Psoas muscle (tissue), 8 donors: ENCODE data around the gene C11orf98. TPM values are rescaled to one million over a fixed set of nuclear protein-coding genes. Genes with fewer than 3 reads are reported as not detected.

ENCODE experiments used
- ATAC-seq, 4 donors: fragments of 200-7000 bp; cut with Tn5 transposase; one replicate each; pipeline ENCODE4 v1.9.1; 2020; ENCODE audit warnings: moderate library complexity in 3 of 4, mild to moderate bottlenecking in 2 of 4
- DNase-seq, 2 donors: peaks; one replicate each; pipeline ENCODE4 v3.0.0-alpha.2; 2020
- H3K27ac ChIP-seq: fragments of 200-600 bp; one replicate; pipeline ENCODE4 v1.8.0; 2022
- H3K27me3 ChIP-seq, 3 donors: fragments of 200-600 bp in 1 of 3; one replicate each; pipeline versions ENCODE4 v1.6.1 to v1.8.0; 2013 to 2022; ENCODE audit warnings: low read length in 2 of 3, mild to moderate bottlenecking in 2 of 3, moderate library complexity in 1 of 3; ENCODE audit not compliant: insufficient read depth in 3 of 3
- H3K36me3 ChIP-seq, 2 donors: fragments of 200-600 bp in 1 of 2; one replicate each; pipeline versions ENCODE4 v1.6.1 to v1.8.0; 2013 to 2022; ENCODE audit warnings: low read depth in 1 of 2, mild to moderate bottlenecking in 1 of 2, moderate library complexity in 1 of 2; ENCODE audit not compliant: insufficient read depth in 1 of 2
- H3K4me1 ChIP-seq: fragments of 200-600 bp; one replicate; pipeline ENCODE4 v1.8.0; 2022
- H3K4me3 ChIP-seq: fragments of 200-600 bp; one replicate; pipeline ENCODE4 v1.8.0; 2022; ENCODE audit warnings: mild to moderate bottlenecking
- H3K9me3 ChIP-seq: fragments of 200-600 bp; one replicate; pipeline ENCODE4 v1.8.0; 2022
- WGBS, 3 donors: extraction: QIAGEN DNeasy Blood & Tissue Kit; methylation state at CpG; one replicate each; pipeline versions ENCODE4 v1.1.6 to v1.1.7; 2013; 5-methylcytosine and 5-hydroxymethylcytosine counted together
- intact Hi-C, 2 donors: fragments of 100-400 bp; cut with DNase I; formaldehyde crosslinking; loops; one replicate each; pipeline versions ENCODE4 v1.11.0 to v1.14.2; 2022
- polyA plus RNA-seq, 3 donors: library from polyadenylated mRNA; stranded (reverse); fragments of 200-250 nt; gene quantifications; one replicate each; pipeline ENCODE4 v1.2.3, GENCODE V29; 2013
- total RNA-seq, 4 donors: library from RNA; stranded (reverse); fragmentation: NEBNext Ultra II Directional in 2 of 4; extraction: Animal tissue kit (Norgen Biotek cat#: 25700) in 2 of 4; gene quantifications; one replicate each; pipeline versions ENCODE4 v1.2.1 to v1.2.4, GENCODE V29; 2021 to 2023
- TF ChIP-seq, protein P1 (sequence below): fragments of 200-600 bp; IDR thresholded peaks from one replicate; pipeline ENCODE4 v1.8.0; 2022; ENCODE audit warnings: antibody characterized with exemption
- donor health status: healthy with polysubstance abuse.
- donor health status: DM: no; HTN: no; CAD: no; lungs with moderate emphysema.
- donor health status: Bipolar disorder and iron deficiency.
- donor health status: healthy.
- donor health status: DM: yes; HTN: yes; CAD: no.
- donor health status: DM: no; HTN: no; CAD: no.
- donor health status: DM: no; HTN: no; CAD: no.
- donor health status: DM: yes; HTN: yes; CAD: no.

The C11orf98 gene
- total and polyA plus RNA-seq, 7 donors: 29.8 to 155 (median 50.9) TPM

GRCh38 chr11:62615521-62615920, 49.5 kb downstream of the C11orf98 start:
- Histone ChIP-seq H3K9me3 (no peaks in the 10 kb centered on the region), H3K27ac (no peak overlapping the region), H3K4me3 (no peak overlapping the region), H3K4me1 (peaks cover 18% of the 10 kb centered on the region), H3K27me3 (no peaks in the 10 kb centered on the region), H3K36me3 (peaks cover 0 to 44% of the 10 kb centered on the region in 2 donors)
- intact Hi-C loops: no loop called here
- ATAC-seq (no peak), DNase-seq (no peak)
- WGBS, 3 donors: 82 to 90% (median 83%) methylated on average over 7 of the region's 7 CpGs
- TF ChIP-seq, protein P1, sequence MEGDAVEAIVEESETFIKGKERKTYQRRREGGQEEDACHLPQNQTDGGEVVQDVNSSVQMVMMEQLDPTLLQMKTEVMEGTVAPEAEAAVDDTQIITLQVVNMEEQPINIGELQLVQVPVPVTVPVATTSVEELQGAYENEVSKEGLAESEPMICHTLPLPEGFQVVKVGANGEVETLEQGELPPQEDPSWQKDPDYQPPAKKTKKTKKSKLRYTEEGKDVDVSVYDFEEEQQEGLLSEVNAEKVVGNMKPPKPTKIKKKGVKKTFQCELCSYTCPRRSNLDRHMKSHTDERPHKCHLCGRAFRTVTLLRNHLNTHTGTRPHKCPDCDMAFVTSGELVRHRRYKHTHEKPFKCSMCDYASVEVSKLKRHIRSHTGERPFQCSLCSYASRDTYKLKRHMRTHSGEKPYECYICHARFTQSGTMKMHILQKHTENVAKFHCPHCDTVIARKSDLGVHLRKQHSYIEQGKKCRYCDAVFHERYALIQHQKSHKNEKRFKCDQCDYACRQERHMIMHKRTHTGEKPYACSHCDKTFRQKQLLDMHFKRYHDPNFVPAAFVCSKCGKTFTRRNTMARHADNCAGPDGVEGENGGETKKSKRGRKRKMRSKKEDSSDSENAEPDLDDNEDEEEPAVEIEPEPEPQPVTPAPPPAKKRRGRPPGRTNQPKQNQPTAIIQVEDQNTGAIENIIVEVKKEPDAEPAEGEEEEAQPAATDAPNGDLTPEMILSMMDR: no peak

GRCh38 chr11:62614275-62614674, 50.7 kb downstream of the C11orf98 start:
- intact Hi-C loops: loop anchor here in 1 of 2 donors (5.0 kb wide), 1 partner anchor 38 kb away; the partner anchor contains the start of gene INTS5
- no peak for DNase-seq
- 70 to 83% (median 73%) methylated on average over 8 of the region's 8 CpGs for WGBS, 3 donors
- H3K9me3 ChIP-seq: no peaks in the 10 kb centered on the region
- no peak overlapping the region for H3K4me3 ChIP-seq
- H3K36me3 ChIP-seq: peaks cover 0 to 48% of the 10 kb centered on the region in 2 donors
- peaks cover 12% of the 10 kb centered on the region for H3K4me1 ChIP-seq
- peak overlapping the region; percentile 94 for H3K27ac ChIP-seq
- TF ChIP-seq, protein P1: no peak
- H3K27me3 ChIP-seq: no peaks in the 10 kb centered on the region
- ATAC-seq: no peak

GRCh38 chr11:62613291-62613778, 51.7 kb downstream of the C11orf98 start:
- Histone ChIP-seq H3K27ac (peak overlapping the region; percentile 94), H3K4me3 (peak overlapping the region; percentile 82), H3K27me3 (no peaks in the 10 kb centered on the region), H3K36me3 (peaks cover 0 to 49% of the 10 kb centered on the region in 2 donors), H3K4me1 (peaks cover 12% of the 10 kb centered on the region), H3K9me3 (no peaks in the 10 kb centered on the region)
- intact Hi-C loops: loop anchor here in 1 of 2 donors (5.0 kb wide), 1 partner anchor 39 kb away; the partner anchor contains the start of gene INTS5
- ATAC-seq: peak in 2 of 4 donors; percentile 20 to 22
- no peak for DNase-seq
- TF ChIP-seq, protein P1: no peak
- WGBS, 3 donors: 26 to 41% (median 28%) methylated on average over 14 to 15 of the region's 15 CpGs

Other genes starting within 250 kb of the C11orf98 start
- gene SCGB1A1, start 246.2 kb downstream of the C11orf98 start, total RNA-seq: not detected
- gene SCGB1A1, start 246.2 kb downstream of the C11orf98 start, polyA plus RNA-seq: under 1 TPM in 1 of 3 donors, not detected in 2; 0.35 TPM
- 100 to 1,000 TPM; 376 to 679 (median 425) TPM for gene AHNAK, start 118.4 kb downstream of the C11orf98 start, total RNA-seq
- gene AHNAK, start 118.4 kb downstream of the C11orf98 start, polyA plus RNA-seq: 100 to 1,000 TPM in 2 of 3 donors, 10 to 100 TPM in 1; 93.5 to 227 (median 206) TPM
- gene EEF1G, start 91.3 kb downstream of the C11orf98 start, total RNA-seq: 1,000 to 10,000 TPM; 1,137 to 1,954 (median 1,509) TPM
- gene EEF1G, start 91.3 kb downstream of the C11orf98 start, polyA plus RNA-seq: 1,000 to 10,000 TPM; 1,687 to 2,356 (median 2,243) TPM
- gene TUT1, start 73.7 kb downstream of the C11orf98 start, total RNA-seq: 10 to 100 TPM; 14.3 to 23.7 (median 19.6) TPM
- 10 to 100 TPM; 12.1 to 15.5 (median 12.7) TPM for gene TUT1, start 73.7 kb downstream of the C11orf98 start, polyA plus RNA-seq
- gene MTA2, start 63.3 kb downstream of the C11orf98 start, total RNA-seq: 10 to 100 TPM; 20.0 to 32.5 (median 28.6) TPM
- gene MTA2, start 63.3 kb downstream of the C11orf98 start, polyA plus RNA-seq: 10 to 100 TPM; 18.4 to 27.1 (median 26.9) TPM
- 10 to 100 TPM; 14.1 to 19.5 (median 16.9) TPM for gene EML3, start 52.4 kb downstream of the C11orf98 start, total RNA-seq
- gene EML3, start 52.4 kb downstream of the C11orf98 start, polyA plus RNA-seq: 10 to 100 TPM in 2 of 3 donors, 1 to 10 TPM in 1; 7.4 to 11.3 (median 11.1) TPM
- 1 to 10 TPM; 2.0 to 4.4 (median 3.1) TPM for gene ROM1, start 52.0 kb downstream of the C11orf98 start, total RNA-seq
- 1 to 10 TPM; 3.7 to 5.5 (median 4.7) TPM for gene ROM1, start 52.0 kb downstream of the C11orf98 start, polyA plus RNA-seq
- 10 to 100 TPM in 3 of 4 donors, 1 to 10 TPM in 1; 7.4 to 11.8 (median 11.0) TPM for gene B3GAT3, start 43.2 kb downstream of the C11orf98 start, total RNA-seq
- gene B3GAT3, start 43.2 kb downstream of the C11orf98 start, polyA plus RNA-seq: 10 to 100 TPM; 11.7 to 37.6 (median 20.0) TPM
- gene GANAB, start 18.6 kb downstream of the C11orf98 start, total RNA-seq: 10 to 100 TPM; 59.7 to 62.2 (median 61.4) TPM
- gene GANAB, start 18.6 kb downstream of the C11orf98 start, polyA plus RNA-seq: 10 to 100 TPM; 34.3 to 64.6 (median 62.0) TPM
- 10 to 100 TPM; 13.5 to 20.6 (median 17.1) TPM for gene INTS5, start 11.9 kb downstream of the C11orf98 start, total RNA-seq
- 10 to 100 TPM in 1 of 3 donors, 1 to 10 TPM in 2; 8.1 to 19.9 (median 9.3) TPM for gene INTS5, start 11.9 kb downstream of the C11orf98 start, polyA plus RNA-seq
- gene CSKMT, start 102 bp upstream of the C11orf98 start, total RNA-seq: 10 to 100 TPM in 2 of 4 donors, 1 to 10 TPM in 2; 3.8 to 12.8 (median 9.4) TPM
- gene CSKMT, start 102 bp upstream of the C11orf98 start, polyA plus RNA-seq: 10 to 100 TPM in 1 of 3 donors, 1 to 10 TPM in 2; 4.8 to 11.4 (median 7.8) TPM
- gene UQCC3, start 6.5 kb upstream of the C11orf98 start, total RNA-seq: 1 to 10 TPM; 5.2 to 8.8 (median 7.1) TPM
- 10 to 100 TPM in 1 of 3 donors, 1 to 10 TPM in 2; 6.4 to 16.5 (median 8.6) TPM for gene UQCC3, start 6.5 kb upstream of the C11orf98 start, polyA plus RNA-seq
- gene LBHD1, start 7.1 kb upstream of the C11orf98 start, total RNA-seq: 1 to 10 TPM in 3 of 4 donors, under 1 TPM in 1; 0.74 to 3.2 (median 1.9) TPM
- gene LBHD1, start 7.1 kb upstream of the C11orf98 start, polyA plus RNA-seq: 1 to 10 TPM in 2 of 3 donors, under 1 TPM in 1; 0.98 to 3.6 (median 1.6) TPM
- gene UBXN1, start 13.9 kb upstream of the C11orf98 start, total RNA-seq: 100 to 1,000 TPM; 102 to 204 (median 149) TPM
- gene UBXN1, start 13.9 kb upstream of the C11orf98 start, polyA plus RNA-seq: 100 to 1,000 TPM; 225 to 376 (median 295) TPM
- gene LRRN4CL, start 24.3 kb upstream of the C11orf98 start, total RNA-seq: 1 to 10 TPM; 2.4 to 4.8 (median 3.8) TPM
- gene LRRN4CL, start 24.3 kb upstream of the C11orf98 start, polyA plus RNA-seq: 1 to 10 TPM; 1.8 to 3.7 (median 2.8) TPM
- 10 to 100 TPM; 17.0 to 45.4 (median 29.0) TPM for gene BSCL2, start 42.2 kb upstream of the C11orf98 start, total RNA-seq
- gene BSCL2, start 42.2 kb upstream of the C11orf98 start, polyA plus RNA-seq: 100 to 1,000 TPM in 1 of 3 donors, 10 to 100 TPM in 2; 61.5 to 174 (median 63.5) TPM
- gene GNG3, start 42.5 kb upstream of the C11orf98 start, total RNA-seq: not detected
- under 1 TPM in 2 of 3 donors, not detected in 1; 0.10 to 0.39 TPM for gene GNG3, start 42.5 kb upstream of the C11orf98 start, polyA plus RNA-seq
- 10 to 100 TPM; 27.2 to 39.7 (median 31.4) TPM for gene HNRNPUL2, start 62.2 kb upstream of the C11orf98 start, total RNA-seq
- 10 to 100 TPM; 23.8 to 35.1 (median 25.0) TPM for gene HNRNPUL2, start 62.2 kb upstream of the C11orf98 start, polyA plus RNA-seq
- gene TTC9C, start 63.3 kb upstream of the C11orf98 start, total RNA-seq: 10 to 100 TPM; 14.8 to 19.6 (median 16.4) TPM
- gene TTC9C, start 63.3 kb upstream of the C11orf98 start, polyA plus RNA-seq: 10 to 100 TPM; 20.2 to 30.4 (median 28.2) TPM
- 1 to 10 TPM; 5.4 to 8.7 (median 6.5) TPM for gene ZBTB3, start 89.0 kb upstream of the C11orf98 start, total RNA-seq
- gene ZBTB3, start 89.0 kb upstream of the C11orf98 start, polyA plus RNA-seq: 1 to 10 TPM; 1.5 to 3.5 (median 2.1) TPM
- 10 to 100 TPM; 31.7 to 44.7 (median 36.2) TPM for gene POLR2G, start 96.4 kb upstream of the C11orf98 start, total RNA-seq
- 10 to 100 TPM; 44.0 to 92.6 (median 48.8) TPM for gene POLR2G, start 96.4 kb upstream of the C11orf98 start, polyA plus RNA-seq
- gene TAF6L, start 106.2 kb upstream of the C11orf98 start, total RNA-seq: 10 to 100 TPM; 13.5 to 19.9 (median 18.3) TPM
- gene TAF6L, start 106.2 kb upstream of the C11orf98 start, polyA plus RNA-seq: 10 to 100 TPM; 18.0 to 26.5 (median 20.1) TPM
- 10 to 100 TPM; 12.2 to 18.5 (median 16.0) TPM for gene TMEM179B, start 122.2 kb upstream of the C11orf98 start, total RNA-seq
- gene TMEM179B, start 122.2 kb upstream of the C11orf98 start, polyA plus RNA-seq: 10 to 100 TPM; 31.5 to 42.0 (median 34.4) TPM
- gene TMEM223, start 126.8 kb upstream of the C11orf98 start, total RNA-seq: 10 to 100 TPM in 1 of 4 donors, 1 to 10 TPM in 3; 6.2 to 11.5 (median 8.4) TPM
- gene TMEM223, start 126.8 kb upstream of the C11orf98 start, polyA plus RNA-seq: 10 to 100 TPM; 16.6 to 37.7 (median 21.7) TPM
- 10 to 100 TPM; 38.3 to 45.4 (median 41.9) TPM for gene NXF1, start 140.2 kb upstream of the C11orf98 start, total RNA-seq
- 10 to 100 TPM; 36.3 to 67.0 (median 49.7) TPM for gene NXF1, start 140.2 kb upstream of the C11orf98 start, polyA plus RNA-seq
- 10 to 100 TPM; 16.0 to 24.6 (median 20.7) TPM for gene STX5, start 166.8 kb upstream of the C11orf98 start, total RNA-seq
- gene STX5, start 166.8 kb upstream of the C11orf98 start, polyA plus RNA-seq: 10 to 100 TPM; 18.2 to 21.1 (median 21.1) TPM
- gene TEX54, start 167.6 kb upstream of the C11orf98 start, total RNA-seq: not detected
- not detected for gene TEX54, start 167.6 kb upstream of the C11orf98 start, polyA plus RNA-seq
- 10 to 100 TPM; 32.9 to 74.9 (median 54.2) TPM for gene WDR74, start 174.4 kb upstream of the C11orf98 start, total RNA-seq
- gene WDR74, start 174.4 kb upstream of the C11orf98 start, polyA plus RNA-seq: 100 to 1,000 TPM in 1 of 3 donors, 10 to 100 TPM in 2; 90.1 to 121 (median 92.5) TPM
- gene SLC3A2, start 215.7 kb upstream of the C11orf98 start, total RNA-seq: 100 to 1,000 TPM in 3 of 4 donors, 10 to 100 TPM in 1; 62.6 to 187 (median 132) TPM
- 100 to 1,000 TPM; 149 to 374 (median 208) TPM for gene SLC3A2, start 215.7 kb upstream of the C11orf98 start, polyA plus RNA-seq